Measurements from ENCODE around the gene HCRT.
A peak's percentile ranks its signal among the peaks of the same experiment; 100 is the strongest.
"Not testable (repeated sequence)": the region's sequence is repeated elsewhere in the genome, so short reads cannot be mapped to it uniquely, and the experiment has no call there.

Gene HCRT

GRCh38 chr17:42179335-42179734 is 5.9 kb downstream of the HCRT start:
- DNase-seq = no peak

- DNase-seq = no peak
Observed at GRCh38 chr17:42178817-42179216, 6.4 kb downstream of the HCRT start.

GRCh38 chr17:42177684-42178083 is 7.6 kb downstream of the HCRT start:
- DNase-seq = no peak

- DNase-seq = no peak
Observed at GRCh38 chr17:42174126-42174783, 11.0 kb downstream of the HCRT start.

GRCh38 chr17:42171831-42172230 is 13.4 kb downstream of the HCRT start:
- DNase-seq = no peak

- no peak for DNase-seq
Observed at GRCh38 chr17:42169351-42169750, 15.9 kb downstream of the HCRT start.

GRCh38 chr17:42167807-42168206 is 17.4 kb downstream of the HCRT start:
- no peak for DNase-seq

- no peak for DNase-seq
Observed at GRCh38 chr17:42166196-42166763, 19.0 kb downstream of the HCRT start.

- DNase-seq = no peak
Observed at GRCh38 chr17:42165751-42166150, 19.5 kb downstream of the HCRT start.

- no peak for DNase-seq
Observed at GRCh38 chr17:42163696-42164407, 21.4 kb downstream of the HCRT start.

- peak; percentile 44 for DNase-seq
Observed at GRCh38 chr17:42163113-42163512, 22.1 kb downstream of the HCRT start.

GRCh38 chr17:42160531-42160910 is 24.7 kb downstream of the HCRT start:
- DNase-seq = no peak

GRCh38 chr17:42159796-42160530 is 25.3 kb downstream of the HCRT start:
- no peak for DNase-seq

GRCh38 chr17:42155614-42156045 is 29.6 kb downstream of the HCRT start:
- DNase-seq = no peak

- DNase-seq = no peak
Observed at GRCh38 chr17:42153919-42154742, 31.1 kb downstream of the HCRT start.

GRCh38 chr17:42146911-42147607 is 38.2 kb downstream of the HCRT start:
- DNase-seq = no peak

GRCh38 chr17:42143138-42143537 is 42.1 kb downstream of the HCRT start:
- DNase-seq = not testable (repeated sequence)

- DNase-seq = no peak
Observed at GRCh38 chr17:42142371-42142896, 42.8 kb downstream of the HCRT start.

- no peak for DNase-seq
Observed at GRCh38 chr17:42141382-42141781, 43.9 kb downstream of the HCRT start.

GRCh38 chr17:42140690-42141089 is 44.6 kb downstream of the HCRT start:
- not testable (repeated sequence) for DNase-seq

GRCh38 chr17:42138749-42139492 is 46.3 kb downstream of the HCRT start:
- no peak for DNase-seq

All from CD4-positive, alpha-beta T cell treated with Interleukin-6 for 4 hours (primary cell).